ENCODE measurements around the gene NKX6-2.
"Not testable (repeated sequence)": the region's sequence is repeated elsewhere in the genome, so short reads cannot be mapped to it uniquely, and the experiment has no call there.

NKX6-2 gene

GRCh38 chr10:132755166-132755711, 30.7 kb downstream of the NKX6-2 start:
- no peak for DNase-seq (ENCODE audit: low read depth in 3 of 3)

GRCh38 chr10:132754071-132754470, 31.9 kb downstream of the NKX6-2 start:
- no peak for DNase-seq (ENCODE audit: low read depth in 3 of 3)

DNA sequence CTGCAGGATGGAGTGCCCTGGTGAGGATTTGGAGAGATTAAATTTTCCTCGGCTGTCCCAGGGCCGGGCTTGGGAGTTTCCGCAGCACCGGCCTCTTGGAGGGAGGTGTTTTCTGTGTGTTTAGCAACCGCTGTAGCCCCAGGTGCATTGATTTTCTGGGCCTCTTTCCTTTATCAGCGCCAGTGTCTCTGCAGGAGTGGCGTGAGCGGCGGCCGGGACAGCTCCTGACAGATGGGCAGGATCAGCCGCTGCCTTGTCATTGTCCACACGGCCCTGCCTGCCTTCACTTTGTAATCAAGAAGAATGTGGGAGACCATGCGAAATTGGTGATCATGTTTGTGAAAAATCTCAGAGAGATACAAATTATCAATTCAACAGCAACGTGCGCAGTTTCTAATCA, 32.4 kb downstream of the NKX6-2 start:
- DNase-seq (ENCODE audit: low read depth in 3 of 3), result no peak

- no peak for DNase-seq (ENCODE audit: low read depth in 3 of 3)
Measured at GRCh38 chr10:132752961-132753360, 33.0 kb downstream of the NKX6-2 start.

- DNase-seq (ENCODE audit: low read depth in 3 of 3), result no peak
Measured at GRCh38 chr10:132752378-132752777, 33.6 kb downstream of the NKX6-2 start.

- no peak for DNase-seq (ENCODE audit: low read depth in 3 of 3)
Measured at GRCh38 chr10:132750936-132751335, 35.0 kb downstream of the NKX6-2 start.

DNA sequence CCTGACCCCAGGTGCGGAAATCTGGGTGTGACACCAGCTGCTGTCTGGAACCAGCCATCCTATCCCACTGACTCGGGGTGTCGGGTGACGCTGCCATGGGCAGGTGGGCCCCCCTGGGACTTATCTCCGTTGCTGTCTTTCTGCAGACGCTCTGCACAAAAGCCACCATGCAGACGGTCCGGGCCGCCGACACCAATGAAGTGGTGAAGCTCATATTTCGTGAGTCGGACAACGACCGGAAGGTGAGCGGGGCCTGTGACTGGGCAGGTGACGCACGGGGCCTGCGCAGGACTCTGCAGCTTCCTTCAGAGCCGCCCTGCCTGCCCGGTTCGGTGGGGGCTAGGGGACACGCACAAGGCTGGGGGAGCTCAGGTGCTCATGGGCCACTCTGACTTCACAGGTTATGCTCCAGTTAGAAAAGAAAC, 36.6 kb downstream of the NKX6-2 start:
- no peak for DNase-seq (ENCODE audit: low read depth in 3 of 3)

DNA sequence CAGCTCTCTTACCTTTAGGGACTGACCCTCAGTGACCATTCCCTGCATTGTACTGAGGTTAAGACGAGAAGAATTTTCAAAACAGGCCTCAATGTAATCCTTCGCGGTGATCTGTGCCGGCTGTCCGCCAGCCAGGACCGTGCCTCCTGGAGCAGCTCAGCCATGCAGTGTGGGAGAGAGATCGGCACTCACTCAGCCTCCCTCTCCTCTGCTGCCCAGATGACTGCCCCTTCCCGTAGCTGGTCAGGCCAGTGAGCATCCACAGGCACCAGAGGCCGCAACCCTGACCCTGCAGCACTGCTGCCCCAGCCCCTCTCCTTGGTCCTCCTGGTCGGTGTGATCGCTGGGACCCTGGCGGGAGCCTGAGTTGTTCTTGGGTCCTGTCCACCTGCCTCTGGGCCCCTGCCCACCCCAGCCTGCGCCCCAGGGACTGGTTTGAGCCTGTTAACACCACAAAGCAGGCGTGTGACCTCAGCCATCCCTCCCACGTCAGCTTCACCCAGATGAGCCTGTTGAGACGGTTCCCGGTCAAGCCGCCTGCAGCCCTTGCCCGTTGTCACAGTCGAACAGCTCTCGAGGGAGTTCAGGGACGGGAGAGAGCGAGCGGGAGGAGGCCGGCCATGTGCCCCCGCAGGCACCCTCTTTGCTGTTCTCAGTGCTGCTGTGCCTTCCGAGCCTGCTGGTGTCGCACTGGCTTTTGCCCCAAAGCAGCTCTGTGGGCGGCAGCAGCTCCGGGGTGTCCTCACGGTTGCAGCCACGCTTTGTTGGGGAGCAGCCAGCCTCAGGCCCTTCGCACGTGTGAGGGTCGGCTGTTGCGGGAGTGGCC, 37.2 kb downstream of the NKX6-2 start:
- DNase-seq (ENCODE audit: low read depth in 3 of 3), result no peak

GRCh38 chr10:132748135-132748534, 37.8 kb downstream of the NKX6-2 start:
- DNase-seq (ENCODE audit: low read depth in 3 of 3), result no peak

GRCh38 chr10:132746801-132747625, 38.9 kb downstream of the NKX6-2 start:
- DNase-seq (ENCODE audit: low read depth in 3 of 3), result no peak

GRCh38 chr10:132746386-132746785, 39.6 kb downstream of the NKX6-2 start:
- DNase-seq (ENCODE audit: low read depth in 3 of 3), result no peak

- DNase-seq (ENCODE audit: low read depth in 3 of 3), result no peak
Measured at GRCh38 chr10:132745971-132746370, 40.0 kb downstream of the NKX6-2 start.

DNA sequence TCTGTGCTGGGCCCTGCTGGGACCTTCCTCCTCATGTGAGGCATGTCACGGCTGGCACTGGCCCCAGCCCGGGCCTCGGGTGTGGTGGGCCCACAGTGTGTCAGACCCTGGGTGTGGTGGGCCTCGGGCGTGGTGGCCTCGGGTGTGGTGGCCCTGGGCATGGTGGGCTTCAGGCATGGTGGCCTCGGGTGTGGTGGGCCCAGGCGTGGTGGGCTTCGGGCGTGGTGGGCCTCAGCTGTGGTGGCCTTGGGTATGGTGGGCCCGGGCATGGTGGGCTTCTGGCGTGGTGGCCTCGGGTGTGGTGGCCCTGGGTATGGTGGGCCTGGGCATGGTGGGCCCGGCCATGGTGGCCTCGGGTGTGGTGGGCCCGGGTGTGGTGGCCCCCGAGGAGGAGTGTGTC, 40.4 kb downstream of the NKX6-2 start:
- no peak for DNase-seq (ENCODE audit: low read depth in 3 of 3)

GRCh38 chr10:132744839-132745238, 41.1 kb downstream of the NKX6-2 start:
- DNase-seq (ENCODE audit: low read depth in 3 of 3), result no peak

DNA sequence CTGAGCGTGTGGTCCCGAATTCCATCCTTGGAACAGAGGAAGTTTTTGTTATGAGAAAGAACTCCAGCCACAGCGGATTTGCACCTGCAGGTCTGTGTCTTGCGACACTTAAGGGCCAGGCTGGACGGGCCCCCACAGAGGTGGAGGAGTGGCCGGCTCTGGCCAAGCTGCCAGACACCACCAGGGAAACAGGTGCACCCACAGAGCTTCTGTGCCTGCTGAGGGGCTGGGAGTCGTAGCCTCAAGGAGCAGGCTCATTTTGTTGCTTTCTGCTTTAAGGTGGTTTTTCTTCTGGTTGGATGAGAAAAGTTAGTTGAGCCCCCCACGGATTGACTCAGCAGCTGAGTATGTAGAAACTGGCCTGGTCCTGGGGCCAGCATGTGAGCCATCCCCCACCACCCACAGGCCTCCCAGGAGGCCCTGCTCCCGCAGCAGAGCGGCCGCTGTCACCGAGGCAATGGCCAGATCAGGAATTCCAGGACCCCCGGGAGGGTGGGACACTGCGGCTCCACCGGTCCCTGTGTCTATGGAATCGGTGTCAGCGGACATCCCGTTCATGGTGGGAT, 41.9 kb downstream of the NKX6-2 start:
- DNase-seq (ENCODE audit: low read depth in 3 of 3), result no peak

- DNase-seq (ENCODE audit: low read depth in 3 of 3), result not testable (repeated sequence)
Measured at GRCh38 chr10:132743196-132743924, 42.6 kb downstream of the NKX6-2 start.

- DNase-seq (ENCODE audit: low read depth in 3 of 3), result no peak
Measured at GRCh38 chr10:132742837-132743194, 43.1 kb downstream of the NKX6-2 start.

DNA sequence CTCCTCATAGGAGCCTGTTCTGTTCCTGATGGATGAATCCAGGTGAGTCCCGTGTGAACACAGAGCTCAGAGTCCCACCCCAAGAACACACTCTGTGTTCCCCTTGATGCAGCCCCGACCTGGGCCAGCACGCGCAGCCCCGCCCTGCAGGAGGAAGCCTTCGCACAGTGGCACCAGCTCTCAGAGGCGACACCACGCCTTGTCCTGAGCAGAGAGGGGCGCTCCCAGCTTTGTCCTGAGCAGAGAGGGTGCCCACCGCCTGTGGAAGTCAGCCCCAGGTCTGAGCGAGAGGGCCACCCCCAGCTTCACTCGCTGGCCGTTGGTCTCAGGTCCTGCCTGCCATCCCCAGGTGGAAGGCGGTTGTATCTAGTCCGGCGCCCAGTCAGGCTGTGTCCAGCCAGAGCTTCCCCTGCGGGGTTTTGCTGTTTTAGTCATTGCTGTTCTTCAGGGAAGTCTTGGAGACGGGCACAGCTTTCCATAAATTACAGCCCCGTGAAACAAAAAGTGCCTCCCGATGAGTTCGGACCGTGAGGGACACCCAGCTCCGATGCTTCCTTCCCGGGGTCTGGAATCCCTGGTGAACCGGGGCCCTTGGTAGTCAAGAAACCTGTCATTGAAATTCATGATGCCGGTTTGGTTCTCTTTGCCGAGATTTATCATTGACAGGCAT, 43.6 kb downstream of the NKX6-2 start:
- no peak for DNase-seq (ENCODE audit: low read depth in 3 of 3)

GRCh38 chr10:132740588-132740987, 45.4 kb downstream of the NKX6-2 start:
- no peak for DNase-seq (ENCODE audit: low read depth in 3 of 3)

DNA sequence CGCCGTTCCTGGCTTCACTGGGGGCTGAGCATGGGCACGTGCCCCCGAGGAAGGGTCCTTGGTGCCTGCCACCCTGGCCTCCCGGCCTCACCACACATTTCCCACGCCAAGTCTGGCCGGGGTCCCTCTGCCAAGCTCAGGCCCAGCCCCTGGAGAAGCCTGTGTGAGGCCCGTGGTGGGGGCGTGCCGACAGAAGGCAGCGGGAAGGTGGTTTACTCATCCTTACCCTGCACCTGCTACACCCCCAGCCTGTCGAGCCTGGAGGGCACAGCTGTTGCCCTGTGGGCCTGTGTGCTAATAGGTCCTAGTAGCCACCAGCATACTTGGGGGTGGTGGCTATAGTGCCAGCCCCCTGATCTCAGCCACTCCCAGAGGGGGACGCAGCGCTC, 46.7 kb downstream of the NKX6-2 start:
- no peak for DNase-seq (ENCODE audit: low read depth in 3 of 3)

Data from stimulated activated CD4-positive, alpha-beta T cell treated with anti-CD3 and anti-CD28 coated beads, TNF-alpha, amount 100 ng/mL, for 24 hours (primary cell).